Endothelial cell of umbilical vein (primary cell): Measurements from ENCODE around the gene SLC44A2. TPM values are rescaled to one million over a fixed set of nuclear protein-coding genes. Genes with fewer than 3 reads are reported as not detected.

ENCODE experiments used
- BruUV-seq: library from RNA; stranded (reverse); fragments of 400-500 nt; replicated peaks from 2 replicates; lab custom pipeline; 2021; lab: Mats Ljungman, UMichigan
- CTCF ChIA-PET: fragments of 300-600, 350-600 bp; sonication (Branson Sonifier 250); formaldehyde crosslinking; loops from one replicate; lab custom pipeline; 2021; ENCODE audit warnings: antibody characterized with exemption, inconsistent platforms; lab: Charles Lee
- POLR2A ChIA-PET: fragments of 300-600, 350-600 bp; sonication (Branson Sonifier 250); formaldehyde crosslinking; loops from one replicate; lab custom pipeline; 2021; ENCODE audit warnings: antibody characterized with exemption, inconsistent platforms; lab: Charles Lee
- DNase-seq: peaks from one replicate; pipeline ENCODE4 v3.0.0-alpha.2; 2011; ENCODE audit warnings: low read depth, low spot score
- FAIRE-seq: peaks from 2 replicates; lab custom pipeline; 2011; peaks lifted over from hg19 to GRCh38; lab: Jason Lieb, UNC
- H2AFZ ChIP-seq: 2 replicates; pipeline ENCODE4 v1.6.0; 2012; ENCODE audit warnings: low read depth, low read length, control low read depth, inconsistent platforms
- H3K27ac ChIP-seq: 2 replicates; pipeline ENCODE4 v1.5.1; 2011; ENCODE audit warnings: low read depth, mild to moderate bottlenecking, control low read depth, low read length, moderate library complexity; ENCODE audit not compliant: insufficient read depth
- H3K27me3 ChIP-seq, 2 experiments: 2 replicates each; pipeline versions ENCODE4 v1.6.0 to v1.6.1; 2011; ENCODE audit warnings: low read length in 2 of 2, mixed read lengths in 1 of 2; ENCODE audit not compliant: control insufficient read depth in 2 of 2, insufficient read depth in 2 of 2
- H3K36me3 ChIP-seq, 2 experiments: 2 replicates in 1 of 2; 3 replicates in 1 of 2; pipeline ENCODE4 v1.5.1; 2011; ENCODE audit warnings: low read length in 2 of 2, mild to moderate bottlenecking in 1 of 2, moderate library complexity in 1 of 2; ENCODE audit not compliant: control insufficient read depth in 2 of 2, insufficient read depth in 2 of 2; ENCODE audit errors: extremely low read depth in 1 of 2
- H3K4me1 ChIP-seq: 3 replicates; pipeline ENCODE4 v1.5.1; 2011; ENCODE audit warnings: mild to moderate bottlenecking, low read length; ENCODE audit not compliant: control insufficient read depth, insufficient read depth; ENCODE audit errors: extremely low read depth
- H3K4me2 ChIP-seq: 2 replicates; pipeline ENCODE4 v1.6.1; 2011; ENCODE audit warnings: low read length, control low read depth, mixed read lengths; ENCODE audit not compliant: insufficient read depth
- H3K4me3 ChIP-seq, 3 experiments: fragments of 200-600 bp in 1 of 3; sonication (generic), shearing (Covaris generic) in 1 of 3; replicated peaks in 1 of 3; 2 replicates each; pipeline ENCODE4 v1.5.1; 2011 to 2016; ENCODE audit warnings: control low read depth in 3 of 3, low read length in 3 of 3, mild to moderate bottlenecking in 2 of 3, inconsistent platforms in 1 of 3, low read depth in 1 of 3, moderate library complexity in 1 of 3; ENCODE audit not compliant: insufficient read depth in 1 of 3
- H3K79me2 ChIP-seq: 2 replicates; pipeline ENCODE4 v1.6.0; 2012; ENCODE audit warnings: low read length, inconsistent platforms; ENCODE audit not compliant: control insufficient read depth, insufficient read depth
- H3K9ac ChIP-seq: replicated peaks from 2 replicates; pipeline ENCODE3; 2011; ENCODE audit warnings: low read length, control low read depth; ENCODE audit not compliant: insufficient read depth; ENCODE audit errors: extremely low read depth
- H3K9me1 ChIP-seq: replicated peaks from 3 replicates; pipeline ENCODE4 v1.6.0; 2011; ENCODE audit warnings: mild to moderate bottlenecking, low read length; ENCODE audit not compliant: control insufficient read depth, insufficient read depth; ENCODE audit errors: extremely low read depth
- H3K9me3 ChIP-seq: replicated peaks from 2 replicates; pipeline ENCODE4 v1.5.1; 2012; ENCODE audit warnings: low read length, inconsistent platforms; ENCODE audit not compliant: control insufficient read depth, insufficient read depth
- H4K20me1 ChIP-seq: replicated peaks from 2 replicates; pipeline ENCODE3; 2011; ENCODE audit warnings: mild to moderate bottlenecking, low read length; ENCODE audit not compliant: control insufficient read depth, insufficient read depth; ENCODE audit errors: extremely low read depth
- CTCF ChIP-seq, 2 donors: IDR thresholded peaks; 1 replicate in 1 of 2; 2 replicates in 1 of 2; pipeline ENCODE4 v1.5.1; 2011; ENCODE audit warnings: low read length in 2 of 2, mild to moderate bottlenecking in 2 of 2, moderate library complexity in 2 of 2, control low read depth in 1 of 2, inconsistent platforms in 1 of 2, low read depth in 1 of 2; ENCODE audit not compliant: insufficient read depth in 1 of 2; ENCODE audit errors: extremely low read depth in 1 of 2
- EZH2 ChIP-seq: IDR thresholded peaks from 2 replicates; pipeline ENCODE4 v1.6.1; 2012; ENCODE audit warnings: borderline replicate concordance, low read depth, mild to moderate bottlenecking, moderate library complexity, low read length, inconsistent platforms; ENCODE audit not compliant: severe bottlenecking
- FOS ChIP-seq: IDR thresholded peaks from 2 replicates; pipeline ENCODE4 v1.6.1; 2011; ENCODE audit warnings: mild to moderate bottlenecking, low read length, moderate library complexity, borderline replicate concordance; ENCODE audit not compliant: insufficient read depth
- GATA2 ChIP-seq: IDR thresholded peaks from 2 replicates; pipeline ENCODE4 v1.7.0; 2011; ENCODE audit warnings: low read depth, mild to moderate bottlenecking, moderate library complexity, mixed read lengths, low read length; ENCODE audit not compliant: insufficient read length, insufficient read depth
- JUN ChIP-seq: IDR thresholded peaks from 2 replicates; pipeline ENCODE4 v1.6.1; 2011; ENCODE audit warnings: borderline replicate concordance, low read depth; ENCODE audit not compliant: insufficient read length, insufficient read depth
- MYC ChIP-seq: IDR thresholded peaks from one replicate; pipeline ENCODE4 v1.6.1; 2011; ENCODE audit warnings: mild to moderate bottlenecking, low read depth, low read length
- POLR2A ChIP-seq: IDR thresholded peaks from 2 replicates; pipeline ENCODE4 v1.6.1; 2012; ENCODE audit warnings: low read depth, mild to moderate bottlenecking, control low read depth, low read length
- POLR2AphosphoS5 ChIP-seq: IDR thresholded peaks from 2 replicates; pipeline ENCODE4 v1.6.1; 2012; ENCODE audit warnings: low read depth, mild to moderate bottlenecking, control low read depth, low read length, moderate library complexity; ENCODE audit not compliant: insufficient read depth
- dilution Hi-C: fragments of 300-500 bp; cut with MboI; formaldehyde crosslinking; loops from one replicate; pipeline ENCODE4 v1.15.0; 2019; ENCODE audit warnings: low sequenced_read_pairs; ENCODE audit not compliant: extremely low pct_ligation_motif_present
- intact Hi-C: fragments of 100-400 bp; cut with micrococcal nuclease; formaldehyde crosslinking; loops from one replicate; pipeline ENCODE4 v1.10.0; 2022
- polyA plus RNA-seq, 4 experiments: library from polyadenylated mRNA; depleted of rRNA in 3 of 4; stranded (reverse) in 3 of 4; unstranded in 1 of 4; fragments of >200 nt; gene quantifications; 2 replicates each; pipeline versions ENCODE4 v1.2.1 to v1.2.3, GENCODE V29; 2011 to 2012; ENCODE audit warnings: missing spikeins in 1 of 4
- total RNA-seq: library from RNA; stranded (reverse); gene quantifications from 2 replicates; pipeline ENCODE4 v1.2.3, GENCODE V29; 2021
- TF ChIP-seq, protein P1 (sequence below): IDR thresholded peaks from 2 replicates; pipeline ENCODE4 v1.6.1; 2011; ENCODE audit not compliant: insufficient read depth, insufficient read length

SLC44A2 gene
- total and polyA plus RNA-seq, 2 donors (not counting 3 experiments of a cell fraction or from before 2014, with no cell fraction given): 97.7 to 130 TPM

DNA sequence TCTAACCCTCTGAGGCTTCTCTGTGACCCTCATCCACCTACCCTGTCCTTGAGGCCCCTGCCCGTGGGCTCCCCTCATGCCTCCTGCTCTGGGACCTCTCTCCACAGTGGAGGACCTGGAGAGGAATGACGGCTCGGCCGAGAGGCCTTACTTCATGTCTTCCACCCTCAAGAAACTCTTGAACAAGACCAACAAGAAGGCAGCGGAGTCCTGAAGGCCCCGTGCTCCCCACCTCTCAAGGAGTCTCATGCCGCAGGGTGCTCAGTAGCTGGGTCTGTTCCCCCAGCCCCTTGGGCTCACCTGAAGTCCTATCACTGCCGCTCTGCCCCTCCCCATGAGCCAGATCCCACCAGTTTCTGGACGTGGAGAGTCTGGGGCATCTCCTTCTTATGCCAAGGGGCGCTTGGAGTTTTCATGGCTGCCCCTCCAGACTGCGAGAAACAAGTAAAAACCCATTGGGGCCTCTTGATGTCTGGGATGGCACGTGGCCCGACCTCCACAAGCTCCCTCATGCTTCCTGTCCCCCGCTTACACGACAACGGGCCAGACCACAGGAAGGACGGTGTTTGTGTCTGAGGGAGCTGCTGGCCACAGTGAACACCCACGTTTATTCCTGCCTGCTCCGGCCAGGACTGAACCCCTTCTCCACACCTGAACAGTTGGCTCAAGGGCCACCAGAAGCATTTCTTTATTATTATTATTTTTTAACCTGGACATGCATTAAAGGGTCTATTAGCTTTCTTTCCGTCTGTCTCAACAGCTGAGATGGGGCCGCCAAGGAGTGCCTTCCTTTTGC is 18.0 kb downstream of the SLC44A2 start:
- POLR2A ChIA-PET: no interaction called here
- H3K36me3 ChIP-seq: peaks cover 0 to 18% of the 10 kb centered on the region in 2 experiments
- dilution Hi-C loops (no loop called here), intact Hi-C loops (no loop called here)
- FAIRE-seq: no peak
- H3K4me3 ChIP-seq: no peak overlapping the region
- no peaks in the 10 kb centered on the region for H3K79me2 ChIP-seq
- no peaks in the 10 kb centered on the region for H3K27me3 ChIP-seq
- CTCF ChIA-PET: interaction anchor here (0.6 to 14.4 kb wide), 16 partner anchors 10 to 101 kb away, joined by 4 to 654 read pairs (median 12); partner anchors contain the start of genes ATG4D, KRI1, QTRT1 and SLC44A2
- H3K9me3 ChIP-seq: no peaks in the 10 kb centered on the region
- H3K4me1 ChIP-seq: peaks cover 4% of the 10 kb centered on the region
- H4K20me1 ChIP-seq: no peaks in the 10 kb centered on the region
- no peak overlapping the region for H3K4me2 ChIP-seq
- H2AFZ ChIP-seq: no peak overlapping the region
- H3K9me1 ChIP-seq: no peaks in the 10 kb centered on the region
- DNase-seq: no peak
- H3K9ac ChIP-seq: no peak overlapping the region
- BruUV-seq: no TSS peak
- TF ChIP-seq CTCF (IDR thresholded peaks at IDR 0.05; ENCODE audit: extremely low read depth in 1 of 2, insufficient read depth in 1 of 2, low read depth in 1 of 2, low read length in 2 of 2): no peak
- TF ChIP-seq FOS: no peak
- no peak for TF ChIP-seq POLR2A
- TF ChIP-seq MYC: no peak
- no peak for TF ChIP-seq GATA2
- TF ChIP-seq POLR2AphosphoS5: no peak
- TF ChIP-seq EZH2: no peak
- TF ChIP-seq, protein P1, sequence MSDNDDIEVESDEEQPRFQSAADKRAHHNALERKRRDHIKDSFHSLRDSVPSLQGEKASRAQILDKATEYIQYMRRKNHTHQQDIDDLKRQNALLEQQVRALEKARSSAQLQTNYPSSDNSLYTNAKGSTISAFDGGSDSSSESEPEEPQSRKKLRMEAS: no peak
- no peak for TF ChIP-seq JUN
- no peak overlapping the region for H3K27ac ChIP-seq
